BLaER1 (cell line): Measurements from ENCODE around the gene IL1RL1.

Source experiments
- H3K27ac ChIP-seq: shearing (Covaris generic); formaldehyde crosslinking; 2 replicates; pipeline ENCODE4 v1.8.1; 2022
- H3K27me3 ChIP-seq: shearing (Covaris generic); formaldehyde crosslinking; 2 replicates; pipeline ENCODE4 v1.8.1; 2022
- H3K36me3 ChIP-seq: shearing (Covaris generic); formaldehyde crosslinking; 2 replicates; pipeline ENCODE4 v1.8.1; 2022
- H3K4me1 ChIP-seq: shearing (Covaris generic); formaldehyde crosslinking; 2 replicates; pipeline ENCODE4 v1.8.1; 2022
- H3K4me2 ChIP-seq: shearing (Covaris generic); formaldehyde crosslinking; 2 replicates; pipeline ENCODE4 v1.8.1; 2022
- H3K4me3 ChIP-seq: shearing (Covaris generic); formaldehyde crosslinking; 2 replicates; pipeline ENCODE4 v1.8.1; 2022
- H3K9ac ChIP-seq: shearing (Covaris generic); formaldehyde crosslinking; 2 replicates; pipeline ENCODE4 v1.8.1; 2022
- H3K9me3 ChIP-seq: shearing (Covaris generic); formaldehyde crosslinking; 2 replicates; pipeline ENCODE4 v1.8.1; 2022
- H4K20me1 ChIP-seq: shearing (Covaris generic); formaldehyde crosslinking; 2 replicates; pipeline ENCODE4 v1.8.1; 2022
- Cebpa-rat ChIP-seq: shearing (Covaris generic); IDR thresholded peaks from 2 replicates; pipeline ENCODE4 v1.8.1; 2022

IL1RL1 gene

DNA sequence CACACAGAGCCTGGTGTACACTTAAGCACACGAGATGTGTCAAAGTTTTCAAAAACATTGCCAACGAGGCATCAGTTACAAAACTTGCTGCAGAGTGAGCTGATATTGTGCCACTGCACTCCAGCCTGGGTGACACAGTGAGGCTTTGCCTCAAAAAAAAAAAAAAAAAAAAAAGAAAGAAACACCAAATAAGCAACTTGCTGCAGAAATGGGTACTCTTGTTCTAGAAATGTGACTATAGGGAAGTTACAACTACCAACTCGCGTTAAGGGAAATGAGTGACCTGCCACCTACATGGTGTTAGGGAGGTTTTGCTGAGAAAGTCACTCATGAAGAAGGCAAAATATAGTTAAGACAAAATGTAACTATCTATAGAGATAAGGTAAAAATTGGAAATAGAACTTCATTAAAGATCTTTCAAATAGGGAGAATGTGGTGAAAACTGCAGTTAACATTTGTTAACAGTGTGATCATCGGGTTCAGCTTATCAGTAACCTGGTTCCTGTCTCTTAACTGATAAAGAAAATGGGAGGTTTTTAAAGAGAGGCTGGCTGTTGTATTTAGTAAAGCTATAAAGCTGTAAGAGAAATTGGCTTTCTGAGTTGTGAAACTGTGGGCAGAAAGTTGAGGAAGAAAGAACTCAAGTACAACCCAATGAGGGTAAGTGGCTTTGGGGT lies at the start of gene IL1RL1:
IL1RL1 (plus strand) TSS at position 600 of the 677 bp plus-strand sequence. CDS start 26,702 bp downstream, outside the sequence.
- TF ChIP-seq Cebpa-rat = no peak
- Histone ChIP-seq H3K4me3 (no peak within 1 kb of the TSS), H3K9me3 (no peaks in the 10 kb centered on the region), H3K27me3 (no peaks in the 10 kb centered on the region), H3K36me3 (no peaks in the 10 kb centered on the region), H3K9ac (no peak within 1 kb of the TSS), H3K27ac (no peak within 1 kb of the TSS), H3K4me1 (peaks cover 7% of the 10 kb centered on the region), H3K4me2 (no peak within 1 kb of the TSS), H4K20me1 (no peaks in the 10 kb centered on the region)

DNA sequence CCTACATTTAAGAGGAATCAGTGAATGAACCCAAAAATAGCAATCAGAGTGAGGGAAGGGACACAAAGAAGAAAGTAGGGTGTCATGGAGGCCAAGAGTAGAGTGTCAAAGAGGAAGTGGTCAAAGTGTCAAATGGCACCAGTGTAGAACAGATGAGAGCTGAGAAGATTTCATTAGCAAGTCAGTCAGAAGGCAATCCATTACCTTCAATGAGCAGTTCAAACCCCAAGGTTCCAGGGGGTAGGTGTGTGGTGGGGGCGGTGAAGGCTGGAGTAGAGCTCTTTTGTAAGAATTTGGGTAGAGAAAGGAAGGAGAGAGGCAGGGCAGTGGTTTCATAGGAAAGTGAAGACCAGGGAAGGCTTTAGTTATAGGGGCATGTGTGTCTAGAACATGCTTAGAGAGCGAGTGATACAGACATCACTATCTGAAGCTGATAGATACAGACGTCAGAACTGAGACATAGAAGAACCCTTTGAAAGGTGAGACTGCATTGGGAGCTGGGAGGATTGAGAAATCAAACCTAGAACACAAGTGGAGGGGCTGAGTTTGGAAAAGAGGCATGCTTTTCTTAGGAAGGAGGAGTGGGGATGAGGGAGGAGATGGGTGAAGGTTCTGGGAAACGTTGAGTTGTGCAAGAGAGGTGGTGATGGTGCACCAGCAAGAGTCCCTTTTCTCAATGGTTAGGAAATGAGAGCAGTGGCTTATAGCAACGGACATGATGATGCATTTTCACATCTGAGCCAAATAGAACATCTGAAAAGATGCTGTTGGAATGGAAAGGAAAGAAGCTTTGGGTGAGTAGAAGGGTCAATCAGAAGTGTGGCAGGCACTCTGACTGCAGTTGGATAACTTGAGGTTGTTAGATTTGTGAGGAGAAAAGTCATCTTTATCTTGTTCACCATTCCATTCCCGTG lies 48.9 kb upstream of the IL1RL1 start:
- no peaks in the 10 kb centered on the region for H3K36me3 ChIP-seq
- H3K27me3 ChIP-seq = no peaks in the 10 kb centered on the region
- H3K4me2 ChIP-seq = peak overlapping the region; percentile 63
- peaks cover 8% of the 10 kb centered on the region; the same call in 1 of the 2 replicates for H3K9me3 ChIP-seq
- no peaks in the 10 kb centered on the region for H4K20me1 ChIP-seq
- no peak overlapping the region for H3K27ac ChIP-seq
- H3K9ac ChIP-seq = no peak overlapping the region
- TF ChIP-seq Cebpa-rat = no peak
- H3K4me3 ChIP-seq = no peak overlapping the region
- peaks cover 31% of the 10 kb centered on the region for H3K4me1 ChIP-seq

GRCh38 chr2:102264952-102265351 lies 46.4 kb upstream of the IL1RL1 start:
- H3K4me2 ChIP-seq = no peak overlapping the region
- TF ChIP-seq Cebpa-rat = no peak
- H3K36me3 ChIP-seq = no peaks in the 10 kb centered on the region
- peaks cover 8% of the 10 kb centered on the region; the same call in 1 of the 2 replicates for H3K9me3 ChIP-seq
- H3K9ac ChIP-seq = no peak overlapping the region
- no peaks in the 10 kb centered on the region for H3K27me3 ChIP-seq
- peaks cover 31% of the 10 kb centered on the region for H3K4me1 ChIP-seq
- H3K4me3 ChIP-seq = no peak overlapping the region
- no peak overlapping the region for H3K27ac ChIP-seq
- no peaks in the 10 kb centered on the region for H4K20me1 ChIP-seq

DNA sequence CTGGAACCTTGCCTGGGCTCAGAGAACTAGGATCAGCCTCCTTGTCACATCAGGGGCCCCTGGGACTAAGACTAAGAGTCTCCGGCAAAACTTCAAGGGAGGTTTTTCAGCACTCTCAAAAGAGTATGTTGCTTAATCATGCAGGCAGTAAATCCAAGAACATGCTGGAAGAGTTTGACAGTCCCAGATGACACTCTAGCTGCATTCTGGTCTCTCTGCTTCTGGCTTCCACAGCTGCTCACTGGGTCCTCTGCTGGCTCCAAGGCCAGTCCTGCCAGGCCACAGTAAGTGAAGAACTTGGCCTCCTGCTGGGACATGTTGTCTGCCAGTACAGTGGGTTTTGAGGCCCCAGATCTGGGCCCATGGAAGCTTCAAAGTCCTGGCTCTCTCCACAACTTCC lies 45.2 kb upstream of the IL1RL1 start:
- Histone ChIP-seq H3K4me2 (peak overlapping the region; percentile 24), H4K20me1 (no peaks in the 10 kb centered on the region), H3K27ac (no peak overlapping the region), H3K9ac (no peak overlapping the region), H3K27me3 (no peaks in the 10 kb centered on the region), H3K36me3 (no peaks in the 10 kb centered on the region), H3K9me3 (peaks cover 6% of the 10 kb centered on the region; the same call in 1 of the 2 replicates), H3K4me1 (peaks cover 31% of the 10 kb centered on the region), H3K4me3 (no peak overlapping the region)
- TF ChIP-seq Cebpa-rat = peak; percentile 42; the same call in 1 of the 2 replicates

- no peaks in the 10 kb centered on the region for H3K36me3 ChIP-seq
- H3K27me3 ChIP-seq = no peaks in the 10 kb centered on the region
- no peak overlapping the region for H3K4me3 ChIP-seq
- no peaks in the 10 kb centered on the region for H4K20me1 ChIP-seq
- no peaks in the 10 kb centered on the region for H3K9me3 ChIP-seq
- TF ChIP-seq Cebpa-rat = no peak
- no peak overlapping the region for H3K4me2 ChIP-seq
- H3K9ac ChIP-seq = no peak overlapping the region
- H3K4me1 ChIP-seq = peaks cover 24% of the 10 kb centered on the region
- H3K27ac ChIP-seq = no peak overlapping the region
These were observed 43.6 kb upstream of the IL1RL1 start for GRCh38 chr2:102267774-102268173.

DNA sequence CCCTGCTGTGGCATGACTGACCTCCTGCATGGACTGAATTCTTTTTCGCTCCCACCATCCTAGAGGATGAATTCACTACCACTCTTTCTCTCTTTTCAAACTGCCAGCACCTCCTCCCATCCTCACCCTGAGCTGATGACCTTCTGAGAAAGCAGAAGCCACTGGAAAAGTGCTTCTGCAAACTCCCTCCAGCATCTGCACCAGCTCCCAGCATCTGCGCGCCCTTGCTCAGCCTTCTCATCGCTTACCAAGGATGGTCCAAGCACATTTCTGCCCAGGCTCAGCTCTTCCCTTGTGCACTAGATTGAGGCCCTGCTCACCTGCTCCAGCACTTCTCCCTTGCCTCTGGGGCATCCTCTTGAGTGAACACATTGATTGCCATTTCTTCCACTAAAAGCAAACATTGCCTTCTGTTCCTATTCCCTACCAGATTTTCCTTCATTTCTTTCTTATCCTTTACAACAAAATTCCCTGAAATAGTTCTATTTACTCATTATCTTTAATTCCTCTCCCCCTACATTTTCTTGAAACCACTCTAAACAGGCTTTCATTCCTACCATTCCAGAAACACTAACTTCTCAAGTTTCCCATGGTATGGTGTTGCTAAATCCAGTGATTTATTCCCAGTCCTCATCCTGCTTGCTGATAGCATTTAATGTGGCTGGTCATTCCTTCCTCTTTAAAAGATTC lies 42.7 kb upstream of the IL1RL1 start:
- Histone ChIP-seq H3K4me1 (peaks cover 15% of the 10 kb centered on the region), H3K4me3 (no peak overlapping the region), H3K9me3 (no peaks in the 10 kb centered on the region), H3K27me3 (no peaks in the 10 kb centered on the region), H3K36me3 (no peaks in the 10 kb centered on the region), H4K20me1 (no peaks in the 10 kb centered on the region), H3K9ac (no peak overlapping the region), H3K4me2 (no peak overlapping the region), H3K27ac (no peak overlapping the region)
- TF ChIP-seq Cebpa-rat = no peak

DNA sequence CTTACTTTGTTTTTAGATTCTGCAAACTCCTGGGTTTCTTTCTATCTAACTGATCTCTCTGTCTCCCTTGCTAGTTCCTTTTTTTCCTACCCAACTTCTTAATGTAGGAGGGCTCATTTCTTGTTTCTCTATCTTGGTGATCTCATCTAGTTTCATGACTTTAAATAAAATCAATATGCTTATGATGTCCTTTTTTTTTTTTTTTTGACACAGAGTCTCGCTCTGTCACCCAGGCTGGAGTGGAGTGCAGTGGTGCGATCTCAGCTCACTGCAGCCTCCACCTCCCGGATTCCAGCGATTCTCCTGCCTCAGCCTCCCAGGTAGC lies 42.2 kb upstream of the IL1RL1 start:
- Histone ChIP-seq H3K27ac (no peak overlapping the region), H3K4me3 (no peak overlapping the region), H3K9me3 (no peaks in the 10 kb centered on the region), H3K4me1 (peaks cover 10% of the 10 kb centered on the region), H4K20me1 (no peaks in the 10 kb centered on the region), H3K4me2 (no peak overlapping the region), H3K27me3 (no peaks in the 10 kb centered on the region), H3K9ac (no peak overlapping the region), H3K36me3 (no peaks in the 10 kb centered on the region)
- no peak for TF ChIP-seq Cebpa-rat

- H3K4me2 ChIP-seq = no peak overlapping the region
- H3K4me3 ChIP-seq = no peak overlapping the region
- TF ChIP-seq Cebpa-rat = no peak
- H3K27ac ChIP-seq = no peak overlapping the region
- no peak overlapping the region for H3K9ac ChIP-seq
- H4K20me1 ChIP-seq = no peaks in the 10 kb centered on the region
- no peaks in the 10 kb centered on the region for H3K27me3 ChIP-seq
- H3K36me3 ChIP-seq = no peaks in the 10 kb centered on the region
- no peaks in the 10 kb centered on the region for H3K4me1 ChIP-seq
- peaks cover 11% of the 10 kb centered on the region for H3K9me3 ChIP-seq
These were observed 39.5 kb upstream of the IL1RL1 start for GRCh38 chr2:102271844-102272243.

DNA sequence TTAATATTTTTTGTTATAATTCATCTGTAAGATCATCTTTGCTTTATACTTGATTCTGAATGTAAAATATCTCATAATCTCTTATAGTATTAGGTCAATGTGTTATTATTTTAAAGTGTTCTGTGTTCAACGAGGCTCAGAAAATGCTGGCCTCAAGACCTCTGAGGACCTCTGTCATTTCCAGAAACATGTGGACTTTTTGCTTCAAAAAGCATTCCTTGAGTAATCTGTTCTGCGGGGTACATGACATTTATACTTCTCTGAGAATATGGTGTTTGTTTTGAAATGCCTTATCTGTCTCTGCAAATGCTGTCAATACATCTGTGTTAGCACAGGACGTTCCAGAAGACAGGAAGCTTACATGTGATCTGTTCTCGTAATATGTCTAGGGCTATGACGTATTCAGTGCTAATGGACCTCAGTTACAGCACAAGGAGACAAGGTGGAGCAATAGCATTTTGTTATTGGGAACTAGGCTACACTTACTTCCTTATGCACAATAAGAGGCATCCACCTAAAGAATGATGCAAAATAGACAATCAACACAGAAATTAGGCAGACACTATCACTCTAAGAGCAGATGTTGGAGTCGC lies 37.6 kb upstream of the IL1RL1 start:
- no peaks in the 10 kb centered on the region for H3K4me1 ChIP-seq
- no peak overlapping the region for H3K4me3 ChIP-seq
- H3K4me2 ChIP-seq = no peak overlapping the region
- no peaks in the 10 kb centered on the region for H3K36me3 ChIP-seq
- no peak for TF ChIP-seq Cebpa-rat
- H3K27ac ChIP-seq = no peak overlapping the region
- peaks cover 11% of the 10 kb centered on the region for H3K9me3 ChIP-seq
- no peaks in the 10 kb centered on the region for H3K27me3 ChIP-seq
- no peaks in the 10 kb centered on the region for H4K20me1 ChIP-seq
- no peak overlapping the region for H3K9ac ChIP-seq
